ENCODE data around the gene ZBTB45.

GRCh38 chr19:58471736-58472135 is 47.9 kb downstream of the ZBTB45 start:
- TF ChIP-seq CTCF (IDR thresholded peaks at IDR 0.05; ENCODE audit: extremely low read depth in 1 of 2, insufficient read depth in 1 of 2, low read depth in 1 of 2, low read length in 2 of 2): no peak
- TF ChIP-seq EZH2 (IDR thresholded peaks at IDR 0.05; ENCODE audit: borderline replicate concordance, low read depth, low read length, severe bottlenecking): no peak
- TF ChIP-seq, protein P1, sequence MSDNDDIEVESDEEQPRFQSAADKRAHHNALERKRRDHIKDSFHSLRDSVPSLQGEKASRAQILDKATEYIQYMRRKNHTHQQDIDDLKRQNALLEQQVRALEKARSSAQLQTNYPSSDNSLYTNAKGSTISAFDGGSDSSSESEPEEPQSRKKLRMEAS (IDR thresholded peaks at IDR 0.05; ENCODE audit: insufficient read depth, insufficient read length): no peak
- TF ChIP-seq FOS (IDR thresholded peaks at IDR 0.05; ENCODE audit: borderline replicate concordance, insufficient read depth, low read length): no peak
- TF ChIP-seq POLR2A (IDR thresholded peaks at IDR 0.05; ENCODE audit: low read depth, low read length): no peak
- TF ChIP-seq POLR2AphosphoS5 (IDR thresholded peaks at IDR 0.05; ENCODE audit: insufficient read depth, low read depth, low read length): no peak
- TF ChIP-seq JUN (IDR thresholded peaks at IDR 0.05; ENCODE audit: borderline replicate concordance, insufficient read depth, insufficient read length, low read depth): no peak
